Left lung (tissue), 10 donors: ENCODE data around the gene SLC18A2. TPM values are rescaled to one million over a fixed set of nuclear protein-coding genes. Genes with fewer than 3 reads are reported as not detected.

ENCODE experiments used
- ATAC-seq: fragments of 200-7000 bp; cut with Tn5 transposase; one replicate; pipeline ENCODE4 v1.9.1; 2020; ENCODE audit warnings: moderate library complexity
- DNase-seq, 4 donors: peaks; one replicate each; pipeline ENCODE4 v3.0.0-alpha.2; 2013 to 2020
- H3K27ac ChIP-seq, 2 donors: fragments of 200-600 bp; sonication (generic) in 1 of 2; one replicate each; pipeline versions ENCODE4 v1.5.0 to v1.8.0; 2020 to 2021
- H3K27me3 ChIP-seq, 2 donors: fragments of 200-600 bp; sonication (generic) in 1 of 2; one replicate each; pipeline versions ENCODE4 v1.5.0 to v1.8.0; 2020 to 2021
- H3K36me3 ChIP-seq, 2 donors: fragments of 200-600 bp; sonication (generic) in 1 of 2; one replicate each; pipeline versions ENCODE4 v1.5.0 to v1.8.0; 2020 to 2021
- H3K4me1 ChIP-seq, 2 donors: fragments of 200-600 bp; one replicate each; pipeline ENCODE4 v1.8.0; 2021
- H3K4me3 ChIP-seq, 2 donors: fragments of 200-600 bp; sonication (generic) in 1 of 2; one replicate each; pipeline versions ENCODE4 v1.5.0 to v1.8.0; 2020 to 2021; ENCODE audit warnings: mild to moderate bottlenecking in 1 of 2
- H3K9me3 ChIP-seq, 2 donors: fragments of 200-600 bp; sonication (generic) in 1 of 2; one replicate each; pipeline versions ENCODE4 v1.5.0 to v1.8.0; 2020 to 2021
- intact Hi-C, 2 donors: fragments of 100-400 bp; cut with DNase I; formaldehyde crosslinking; loops; one replicate each; pipeline versions ENCODE4 v1.11.2 to v1.14.2; 2022
- polyA plus RNA-seq, 6 donors: library from polyadenylated mRNA; unstranded; fragments of 120-200 nt; gene quantifications; one replicate each; pipeline ENCODE4 v1.2.1, GENCODE V29; 2013; ENCODE audit not compliant: insufficient read length in 6 of 6
- total RNA-seq, 2 donors: library from RNA; stranded (reverse); fragmentation: NEBNext Ultra II Directional; extraction: Animal tissue kit (Norgen Biotek cat#: 25700); gene quantifications; one replicate each; pipeline ENCODE4 v1.2.1, GENCODE V29; 2021
- TF ChIP-seq, protein P1 (sequence below), 2 donors: fragments of 200-600 bp; sonication (generic) in 1 of 2; IDR thresholded peaks; one replicate each; pipeline versions ENCODE4 v1.5.0 to v1.8.0; 2021; ENCODE audit warnings: antibody characterized with exemption in 2 of 2
- donor health status: DM: no; HTN: yes; CAD: no.
- donor health status: DM: no; HTN: no; CAD: no.

SLC18A2 gene
- total and polyA plus RNA-seq, 8 donors, result 0.18 to 1.9 (median 0.24) TPM

GRCh38 chr10:117262903-117263293 is 22.0 kb downstream of the SLC18A2 start:
- Histone ChIP-seq H3K27ac (no peak overlapping the region), H3K27me3 (peaks cover 0 to 50% of the 10 kb centered on the region in 2 donors), H3K9me3 (no peaks in the 10 kb centered on the region), H3K4me1 (peaks cover 0 to 4% of the 10 kb centered on the region in 2 donors), H3K4me3 (no peak overlapping the region), H3K36me3 (no peaks in the 10 kb centered on the region)
- DNase-seq, result no peak
- TF ChIP-seq, protein P1, sequence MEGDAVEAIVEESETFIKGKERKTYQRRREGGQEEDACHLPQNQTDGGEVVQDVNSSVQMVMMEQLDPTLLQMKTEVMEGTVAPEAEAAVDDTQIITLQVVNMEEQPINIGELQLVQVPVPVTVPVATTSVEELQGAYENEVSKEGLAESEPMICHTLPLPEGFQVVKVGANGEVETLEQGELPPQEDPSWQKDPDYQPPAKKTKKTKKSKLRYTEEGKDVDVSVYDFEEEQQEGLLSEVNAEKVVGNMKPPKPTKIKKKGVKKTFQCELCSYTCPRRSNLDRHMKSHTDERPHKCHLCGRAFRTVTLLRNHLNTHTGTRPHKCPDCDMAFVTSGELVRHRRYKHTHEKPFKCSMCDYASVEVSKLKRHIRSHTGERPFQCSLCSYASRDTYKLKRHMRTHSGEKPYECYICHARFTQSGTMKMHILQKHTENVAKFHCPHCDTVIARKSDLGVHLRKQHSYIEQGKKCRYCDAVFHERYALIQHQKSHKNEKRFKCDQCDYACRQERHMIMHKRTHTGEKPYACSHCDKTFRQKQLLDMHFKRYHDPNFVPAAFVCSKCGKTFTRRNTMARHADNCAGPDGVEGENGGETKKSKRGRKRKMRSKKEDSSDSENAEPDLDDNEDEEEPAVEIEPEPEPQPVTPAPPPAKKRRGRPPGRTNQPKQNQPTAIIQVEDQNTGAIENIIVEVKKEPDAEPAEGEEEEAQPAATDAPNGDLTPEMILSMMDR (IDR thresholded peaks at IDR 0.05), result no peak
- no peak for ATAC-seq
- intact Hi-C loops, result no loop called here

- DNase-seq, result no peak
- no peaks in the 10 kb centered on the region for H3K36me3 ChIP-seq
- no peak for ATAC-seq
- intact Hi-C loops, result no loop called here
- H3K27me3 ChIP-seq, result peaks cover 0 to 40% of the 10 kb centered on the region in 2 donors
- TF ChIP-seq, protein P1 (IDR thresholded peaks at IDR 0.05), result no peak
- H3K4me3 ChIP-seq, result no peak overlapping the region
- no peaks in the 10 kb centered on the region for H3K9me3 ChIP-seq
- H3K27ac ChIP-seq, result no peak overlapping the region
- peaks cover 0 to 4% of the 10 kb centered on the region in 2 donors for H3K4me1 ChIP-seq
Measured at GRCh38 chr10:117264782-117265181, 23.9 kb downstream of the SLC18A2 start.

DNA sequence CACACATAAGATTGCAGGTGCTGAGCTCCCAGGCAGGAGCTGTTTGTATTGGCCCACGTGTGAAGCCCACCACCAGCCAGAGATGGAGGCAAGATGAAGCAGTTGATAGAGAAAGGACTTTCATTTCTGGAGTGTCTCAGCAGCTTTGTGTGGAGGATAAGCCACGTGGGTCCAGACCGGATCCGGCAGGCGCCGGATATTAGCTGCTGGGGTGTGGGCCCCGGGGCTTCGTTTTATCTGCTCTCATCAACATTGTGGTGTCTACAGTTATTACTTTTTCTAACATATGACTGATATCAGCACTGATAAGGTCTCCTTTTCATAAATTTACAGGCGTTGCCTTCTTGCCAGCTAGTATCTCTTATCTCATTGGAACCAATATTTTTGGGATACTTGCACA is 25.5 kb downstream of the SLC18A2 start:
- TF ChIP-seq, protein P1 (IDR thresholded peaks at IDR 0.05), result no peak
- H3K4me1 ChIP-seq, result no peaks in the 10 kb centered on the region
- intact Hi-C loops, result no loop called here

GRCh38 chr10:117266812-117267211 is 25.9 kb downstream of the SLC18A2 start:
- no peak for DNase-seq
- Histone ChIP-seq H3K27ac (no peak overlapping the region), H3K9me3 (no peaks in the 10 kb centered on the region), H3K36me3 (no peaks in the 10 kb centered on the region), H3K4me1 (no peaks in the 10 kb centered on the region), H3K27me3 (peaks cover 0 to 21% of the 10 kb centered on the region in 2 donors), H3K4me3 (no peak overlapping the region)
- intact Hi-C loops, result no loop called here
- ATAC-seq, result no peak
- TF ChIP-seq, protein P1 (IDR thresholded peaks at IDR 0.05), result no peak

More for the DNA sequence above, 25.5 kb downstream of the SLC18A2 start:
- Histone ChIP-seq H3K27ac (no peak overlapping the region), H3K36me3 (no peaks in the 10 kb centered on the region), H3K27me3 (peaks cover 0 to 25% of the 10 kb centered on the region in 2 donors), H3K9me3 (no peaks in the 10 kb centered on the region), H3K4me3 (no peak overlapping the region)
- no peak for DNase-seq
- ATAC-seq, result no peak

- H3K27me3 ChIP-seq, result peaks cover 0 to 6% of the 10 kb centered on the region in 2 donors
- DNase-seq (no peak), ATAC-seq (no peak)
- no peak overlapping the region for H3K4me3 ChIP-seq
- TF ChIP-seq, protein P1 (IDR thresholded peaks at IDR 0.05), result no peak
- no peak overlapping the region for H3K27ac ChIP-seq
- no peaks in the 10 kb centered on the region for H3K36me3 ChIP-seq
- H3K4me1 ChIP-seq, result no peaks in the 10 kb centered on the region
- H3K9me3 ChIP-seq, result no peaks in the 10 kb centered on the region
- intact Hi-C loops, result no loop called here
Measured at GRCh38 chr10:117268258-117268657, 27.3 kb downstream of the SLC18A2 start.
